Measurements from ENCODE around the gene ATP5PF. TPM values are rescaled to one million over a fixed set of nuclear protein-coding genes. Genes with fewer than 3 reads are reported as not detected.
"Not testable (repeated sequence)": the region's sequence is repeated elsewhere in the genome, so short reads cannot be mapped to it uniquely, and the experiment has no call there.

Gene ATP5PF
- total RNA-seq, 1 donor, result 21.9 TPM

GRCh38 chr21:25695461-25695860, 39.2 kb downstream of the ATP5PF start:
- H3K4me1 ChIP-seq (ENCODE audit: insufficient read depth, low read length); H3K27me3 ChIP-seq (ENCODE audit: insufficient read depth, low read length); H3K4me3 ChIP-seq (ENCODE audit: low read length); H3K9me3 ChIP-seq (ENCODE audit: low read depth, low read length): not testable (repeated sequence)

- H3K4me1 ChIP-seq (ENCODE audit: insufficient read depth, low read length), result no peaks in the 10 kb centered on the region
- no peaks in the 10 kb centered on the region for H3K27me3 ChIP-seq (ENCODE audit: insufficient read depth, low read length)
- H3K4me3 ChIP-seq (ENCODE audit: low read length), result no peak overlapping the region
- no peaks in the 10 kb centered on the region for H3K9me3 ChIP-seq (ENCODE audit: low read depth, low read length)
Measured at GRCh38 chr21:25691976-25692375, 42.7 kb downstream of the ATP5PF start.

GRCh38 chr21:25689226-25689625, 45.5 kb downstream of the ATP5PF start:
- Histone ChIP-seq H3K9me3 (ENCODE audit: low read depth, low read length) (no peaks in the 10 kb centered on the region), H3K4me3 (ENCODE audit: low read length) (no peak overlapping the region), H3K4me1 (ENCODE audit: insufficient read depth, low read length) (no peaks in the 10 kb centered on the region), H3K27me3 (ENCODE audit: insufficient read depth, low read length) (no peaks in the 10 kb centered on the region)

GRCh38 chr21:25688275-25689155, 46.2 kb downstream of the ATP5PF start:
- Histone ChIP-seq H3K9me3 (ENCODE audit: low read depth, low read length) (no peaks in the 10 kb centered on the region), H3K4me1 (ENCODE audit: insufficient read depth, low read length) (no peaks in the 10 kb centered on the region), H3K4me3 (ENCODE audit: low read length) (no peak overlapping the region), H3K27me3 (ENCODE audit: insufficient read depth, low read length) (no peaks in the 10 kb centered on the region)

GRCh38 chr21:25687787-25688186, 46.9 kb downstream of the ATP5PF start:
- no peak overlapping the region for H3K4me3 ChIP-seq (ENCODE audit: low read length)
- no peaks in the 10 kb centered on the region for H3K4me1 ChIP-seq (ENCODE audit: insufficient read depth, low read length)
- H3K27me3 ChIP-seq (ENCODE audit: insufficient read depth, low read length), result no peaks in the 10 kb centered on the region
- H3K9me3 ChIP-seq (ENCODE audit: low read depth, low read length), result no peaks in the 10 kb centered on the region

- Histone ChIP-seq H3K27me3 (ENCODE audit: insufficient read depth, low read length) (no peaks in the 10 kb centered on the region), H3K4me3 (ENCODE audit: low read length) (no peak overlapping the region), H3K9me3 (ENCODE audit: low read depth, low read length) (no peaks in the 10 kb centered on the region), H3K4me1 (ENCODE audit: insufficient read depth, low read length) (no peaks in the 10 kb centered on the region)
Measured at GRCh38 chr21:25682382-25682781, 52.3 kb downstream of the ATP5PF start.

- Histone ChIP-seq H3K9me3 (ENCODE audit: low read depth, low read length) (no peaks in the 10 kb centered on the region), H3K4me1 (ENCODE audit: insufficient read depth, low read length) (no peaks in the 10 kb centered on the region), H3K27me3 (ENCODE audit: insufficient read depth, low read length) (no peaks in the 10 kb centered on the region), H3K4me3 (ENCODE audit: low read length) (no peak overlapping the region)
Measured at GRCh38 chr21:25676451-25676850, 58.3 kb downstream of the ATP5PF start.

Other genes starting within 250 kb of the ATP5PF start
- 11.8 TPM for gene MRPL39, start 127.4 kb downstream of the ATP5PF start, total RNA-seq
- gene JAM2, start 95.6 kb downstream of the ATP5PF start, total RNA-seq, result under 0.01 TPM
- 40.2 TPM for gene GABPA, start 68 bp upstream of the ATP5PF start, total RNA-seq